MM.1S (cell line): Measurements from ENCODE around the gene KCNMA1.

Experiments used
- EZH2phosphoT487 ChIP-seq: fragments of 300-600 bp; sonication (generic); IDR thresholded peaks from 2 replicates; pipeline ENCODE4 v1.6.1; 2018; ENCODE audit warnings: antibody characterized with exemption, low read length
- TF ChIP-seq, protein P1 (sequence below): fragments of 300-600 bp; sonication (generic); IDR thresholded peaks from 2 replicates; pipeline ENCODE4 v1.5.1; 2016; ENCODE audit warnings: antibody characterized with exemption, low read length, mixed read lengths

- TF ChIP-seq, protein P1, sequence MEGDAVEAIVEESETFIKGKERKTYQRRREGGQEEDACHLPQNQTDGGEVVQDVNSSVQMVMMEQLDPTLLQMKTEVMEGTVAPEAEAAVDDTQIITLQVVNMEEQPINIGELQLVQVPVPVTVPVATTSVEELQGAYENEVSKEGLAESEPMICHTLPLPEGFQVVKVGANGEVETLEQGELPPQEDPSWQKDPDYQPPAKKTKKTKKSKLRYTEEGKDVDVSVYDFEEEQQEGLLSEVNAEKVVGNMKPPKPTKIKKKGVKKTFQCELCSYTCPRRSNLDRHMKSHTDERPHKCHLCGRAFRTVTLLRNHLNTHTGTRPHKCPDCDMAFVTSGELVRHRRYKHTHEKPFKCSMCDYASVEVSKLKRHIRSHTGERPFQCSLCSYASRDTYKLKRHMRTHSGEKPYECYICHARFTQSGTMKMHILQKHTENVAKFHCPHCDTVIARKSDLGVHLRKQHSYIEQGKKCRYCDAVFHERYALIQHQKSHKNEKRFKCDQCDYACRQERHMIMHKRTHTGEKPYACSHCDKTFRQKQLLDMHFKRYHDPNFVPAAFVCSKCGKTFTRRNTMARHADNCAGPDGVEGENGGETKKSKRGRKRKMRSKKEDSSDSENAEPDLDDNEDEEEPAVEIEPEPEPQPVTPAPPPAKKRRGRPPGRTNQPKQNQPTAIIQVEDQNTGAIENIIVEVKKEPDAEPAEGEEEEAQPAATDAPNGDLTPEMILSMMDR = no peak
- no peak for TF ChIP-seq EZH2phosphoT487
Measured at GRCh38 chr10:77416311-77417135, 221.1 kb downstream of the KCNMA1 start.
